VCaP (cell line): ENCODE measurements around the gene DPYSL5.

ENCODE experiments used
- H3K27ac ChIP-seq: fragments of 450-650 bp; 2 replicates; pipeline ENCODE4 v1.5.1; 2017
- TF ChIP-seq, protein P1 (sequence below): fragments of 450-650 bp; conservative IDR thresholded peaks from 2 replicates; pipeline ENCODE4 v1.5.1; 2017; ENCODE audit warnings: mild to moderate bottlenecking, moderate library complexity

The DPYSL5 gene

GRCh38 chr2:26927221-26927620 is 79.3 kb downstream of the DPYSL5 start:
- H3K27ac ChIP-seq: no peak overlapping the region
- TF ChIP-seq, protein P1, sequence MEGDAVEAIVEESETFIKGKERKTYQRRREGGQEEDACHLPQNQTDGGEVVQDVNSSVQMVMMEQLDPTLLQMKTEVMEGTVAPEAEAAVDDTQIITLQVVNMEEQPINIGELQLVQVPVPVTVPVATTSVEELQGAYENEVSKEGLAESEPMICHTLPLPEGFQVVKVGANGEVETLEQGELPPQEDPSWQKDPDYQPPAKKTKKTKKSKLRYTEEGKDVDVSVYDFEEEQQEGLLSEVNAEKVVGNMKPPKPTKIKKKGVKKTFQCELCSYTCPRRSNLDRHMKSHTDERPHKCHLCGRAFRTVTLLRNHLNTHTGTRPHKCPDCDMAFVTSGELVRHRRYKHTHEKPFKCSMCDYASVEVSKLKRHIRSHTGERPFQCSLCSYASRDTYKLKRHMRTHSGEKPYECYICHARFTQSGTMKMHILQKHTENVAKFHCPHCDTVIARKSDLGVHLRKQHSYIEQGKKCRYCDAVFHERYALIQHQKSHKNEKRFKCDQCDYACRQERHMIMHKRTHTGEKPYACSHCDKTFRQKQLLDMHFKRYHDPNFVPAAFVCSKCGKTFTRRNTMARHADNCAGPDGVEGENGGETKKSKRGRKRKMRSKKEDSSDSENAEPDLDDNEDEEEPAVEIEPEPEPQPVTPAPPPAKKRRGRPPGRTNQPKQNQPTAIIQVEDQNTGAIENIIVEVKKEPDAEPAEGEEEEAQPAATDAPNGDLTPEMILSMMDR: no peak

GRCh38 chr2:26932974-26933373 is 85.0 kb downstream of the DPYSL5 start:
- TF ChIP-seq, protein P1: no peak
- no peak overlapping the region for H3K27ac ChIP-seq

GRCh38 chr2:26933431-26934334 is 85.8 kb downstream of the DPYSL5 start:
- TF ChIP-seq, protein P1: no peak

DNA sequence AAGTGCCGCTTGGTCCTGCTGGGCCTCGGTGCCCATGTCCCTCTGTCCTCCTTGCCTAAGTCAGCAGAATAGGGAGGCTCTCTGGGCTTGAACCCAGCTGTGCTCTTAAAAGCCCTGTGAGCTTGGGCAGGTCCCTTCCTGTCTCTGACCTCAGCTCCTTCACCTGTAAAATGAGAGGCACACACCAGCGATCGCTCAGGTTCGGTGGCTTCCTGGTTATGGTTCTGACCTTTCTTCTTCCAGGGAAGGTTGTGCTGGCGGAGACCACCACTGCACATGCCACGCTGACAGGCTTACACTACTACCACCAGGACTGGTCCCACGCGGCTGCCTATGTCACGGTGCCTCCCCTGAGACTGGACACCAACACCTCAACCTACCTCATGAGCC is 86.4 kb downstream of the DPYSL5 start:
- TF ChIP-seq, protein P1: no peak
- H3K27ac ChIP-seq: no peak overlapping the region

More at GRCh38 chr2:26933431-26934334, 85.8 kb downstream of the DPYSL5 start:
- H3K27ac ChIP-seq: no peak overlapping the region

DNA sequence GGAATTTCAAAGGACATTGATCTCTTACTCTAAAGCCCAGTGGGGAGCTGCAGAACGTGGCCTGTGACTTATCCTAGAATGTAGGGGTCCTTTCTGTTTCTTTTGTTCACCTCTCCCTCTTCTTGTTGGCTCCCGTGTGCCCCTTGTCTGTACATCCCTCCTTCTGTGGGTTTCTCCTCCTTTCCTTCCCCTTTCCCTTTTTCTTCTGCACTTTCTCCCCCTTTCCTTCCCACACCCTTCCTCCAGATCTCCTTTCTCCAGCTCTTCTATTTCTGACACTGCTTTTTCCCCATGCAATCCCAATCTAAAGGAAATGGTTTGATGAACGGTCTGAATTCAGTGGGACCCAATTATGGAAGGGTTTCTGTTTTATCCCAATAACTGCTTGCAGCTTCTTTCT is 87.1 kb downstream of the DPYSL5 start:
- no peak overlapping the region for H3K27ac ChIP-seq
- TF ChIP-seq, protein P1: no peak

- H3K27ac ChIP-seq: no peak overlapping the region
- TF ChIP-seq, protein P1: no peak
Measured at GRCh38 chr2:26936855-26937254, 88.9 kb downstream of the DPYSL5 start.

DNA sequence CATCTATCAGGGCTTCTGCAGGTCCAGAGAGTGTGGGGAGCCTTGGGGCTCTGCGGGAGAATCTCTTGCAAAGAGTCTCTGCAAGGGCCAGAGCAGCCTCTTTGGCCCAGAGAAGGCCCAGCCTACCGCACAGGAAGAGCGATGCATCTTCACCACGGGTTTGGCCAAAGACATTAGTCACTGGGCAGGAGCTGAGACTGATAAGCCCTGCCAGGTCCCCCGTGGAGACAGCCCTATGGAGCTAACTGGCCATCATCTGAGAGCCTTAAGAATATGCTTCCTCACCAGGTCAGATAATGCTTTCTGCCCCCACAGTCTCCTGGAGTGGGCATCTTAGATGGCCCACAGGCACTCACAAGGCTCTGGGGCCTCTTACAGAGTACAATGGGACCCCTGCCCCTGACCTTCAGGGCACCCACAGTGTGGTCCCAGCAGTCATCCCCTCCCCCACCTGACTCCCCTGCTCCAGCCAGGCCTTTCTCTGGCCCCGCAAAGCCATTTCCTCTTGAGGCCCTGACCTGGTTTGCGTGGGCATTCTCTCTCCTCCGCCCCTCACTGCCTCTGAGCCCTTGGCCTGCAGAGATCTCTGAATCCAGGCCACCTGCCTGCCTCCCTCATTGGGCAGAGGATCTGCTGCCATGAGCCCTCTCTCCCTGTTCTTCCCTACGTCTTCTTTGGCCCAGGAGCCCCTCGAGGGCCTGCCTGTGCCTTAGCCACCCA is 90.6 kb downstream of the DPYSL5 start:
- TF ChIP-seq, protein P1: no peak
- no peak overlapping the region for H3K27ac ChIP-seq
